ENCODE measurements around the gene SLX1A. TPM values are rescaled to one million over a fixed set of nuclear protein-coding genes. Genes with fewer than 3 reads are reported as not detected.
"Not testable (repeated sequence)": the region's sequence is repeated elsewhere in the genome, so short reads cannot be mapped to it uniquely, and the experiment has no call there.

Gene SLX1A
- total RNA-seq: 108 and 138 TPM in 2 replicates
- 43.6 TPM for total RNA-seq (2013)
- 62.3 and 64.6 TPM in 2 replicates for polyA plus RNA-seq
- 93.9 and 105 TPM in 2 replicates for polyA minus RNA-seq

GRCh38 chr16:30193615-30194014 is at the start of gene SLX1A, which contains the start of gene BOLA2B:
SLX1A (plus strand) TSS chr16:30193875; CDS start chr16:30194085, 210 bp downstream.
BOLA2B (minus strand) TSS chr16:30193666; CDS start chr16:30193595, 71 bp downstream.
- CTCF ChIA-PET: not testable (repeated sequence)
- H3K4me3 ChIP-seq (ENCODE audit: control extremely low read depth in 1 of 5, extremely low read depth in 1 of 5, insufficient read depth in 1 of 5, low read depth in 2 of 5, low read length in 4 of 5): peak within 1 kb of the TSS in 3 of 5 experiments; percentile 21 to 49 (median 38)
- no CpG with 5 or more reads among the region's 34 CpGs for WGBS (ENCODE audit: insufficient coverage)

DNA sequence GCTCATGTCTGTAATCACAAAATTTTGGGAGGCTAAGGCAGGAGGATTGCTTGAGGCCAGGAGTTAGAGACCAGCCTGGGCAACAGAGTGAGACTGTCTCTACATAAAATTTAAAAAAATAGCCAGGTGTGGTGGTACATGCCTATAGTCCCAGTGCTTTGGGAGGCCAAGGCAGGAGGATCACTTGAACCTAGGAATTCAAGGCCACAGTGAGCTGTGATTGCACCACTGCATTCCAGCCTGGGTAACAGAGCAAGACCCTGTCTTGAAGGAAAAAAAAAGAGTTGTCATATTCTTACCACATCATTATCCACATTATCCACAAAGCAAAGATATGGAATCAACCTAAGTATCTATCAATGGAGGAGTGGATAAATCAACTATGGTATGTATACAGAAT is 49.7 kb upstream of the SLX1A start:
- Histone ChIP-seq H3K36me3 (replicated peaks in 1 of 2; ENCODE audit: control extremely low read depth in 1 of 2, control insufficient read depth in 1 of 2, extremely low read depth in 1 of 2, insufficient read depth in 2 of 2, low read length in 1 of 2) (no peaks in the 10 kb centered on the region), H3K27ac (ENCODE audit: low read length in 2 of 2) (no peak overlapping the region), H3K79me2 (ENCODE audit: control insufficient read depth, insufficient read depth, low read length) (no peaks in the 10 kb centered on the region), H2AFZ (ENCODE audit: insufficient read depth, low read depth, low read length, poor library complexity, severe bottlenecking) (no peak overlapping the region), H3K9ac (ENCODE audit: low read length) (no peak overlapping the region), H3K4me2 (replicated peaks; ENCODE audit: low read depth, low read length, poor library complexity, severe bottlenecking) (no peak overlapping the region), H3K4me1 (ENCODE audit: control insufficient read depth in 2 of 2, insufficient read depth in 2 of 2, low read length in 2 of 2) (peaks cover 6 to 13% of the 10 kb centered on the region in 2 donors), H3K27me3 (replicated peaks in 1 of 4; ENCODE audit: control extremely low read depth in 1 of 4, control insufficient read depth in 3 of 4, insufficient read depth in 4 of 4, low read length in 3 of 4) (no peaks in the 10 kb centered on the region), H4K20me1 (ENCODE audit: control insufficient read depth, insufficient read depth, low read length, poor library complexity, severe bottlenecking) (no peaks in the 10 kb centered on the region), H3K9me3 (ENCODE audit: control extremely low read depth in 1 of 3, control insufficient read depth in 2 of 3, insufficient read depth in 1 of 3, low read length in 2 of 3) (peaks cover 0 to 5% (median 1%) of the 10 kb centered on the region in 3 donors), H3K4me3 (ENCODE audit: control extremely low read depth in 1 of 5, extremely low read depth in 1 of 5, insufficient read depth in 1 of 5, low read depth in 2 of 5, low read length in 4 of 5) (no peak overlapping the region)
- ChIA-PET POLR2A (no interaction called here), CTCF (no interaction called here)
- H3K4me1 Mint-ChIP-seq: peaks cover 9% of the 10 kb centered on the region
- ATAC-seq (ENCODE audit: low read depth): no peak
- H3K4me3 Mint-ChIP-seq: no peak overlapping the region
- intact Hi-C loops (cut with micrococcal nuclease): no loop called here
- no peak for DNase-seq
- no peak overlapping the region for H3K27ac Mint-ChIP-seq
- H3K27me3 Mint-ChIP-seq: no peaks in the 10 kb centered on the region
- H3K9me3 Mint-ChIP-seq (ENCODE audit: insufficient read depth): no peaks in the 10 kb centered on the region
- TF ChIP-seq, protein P1, sequence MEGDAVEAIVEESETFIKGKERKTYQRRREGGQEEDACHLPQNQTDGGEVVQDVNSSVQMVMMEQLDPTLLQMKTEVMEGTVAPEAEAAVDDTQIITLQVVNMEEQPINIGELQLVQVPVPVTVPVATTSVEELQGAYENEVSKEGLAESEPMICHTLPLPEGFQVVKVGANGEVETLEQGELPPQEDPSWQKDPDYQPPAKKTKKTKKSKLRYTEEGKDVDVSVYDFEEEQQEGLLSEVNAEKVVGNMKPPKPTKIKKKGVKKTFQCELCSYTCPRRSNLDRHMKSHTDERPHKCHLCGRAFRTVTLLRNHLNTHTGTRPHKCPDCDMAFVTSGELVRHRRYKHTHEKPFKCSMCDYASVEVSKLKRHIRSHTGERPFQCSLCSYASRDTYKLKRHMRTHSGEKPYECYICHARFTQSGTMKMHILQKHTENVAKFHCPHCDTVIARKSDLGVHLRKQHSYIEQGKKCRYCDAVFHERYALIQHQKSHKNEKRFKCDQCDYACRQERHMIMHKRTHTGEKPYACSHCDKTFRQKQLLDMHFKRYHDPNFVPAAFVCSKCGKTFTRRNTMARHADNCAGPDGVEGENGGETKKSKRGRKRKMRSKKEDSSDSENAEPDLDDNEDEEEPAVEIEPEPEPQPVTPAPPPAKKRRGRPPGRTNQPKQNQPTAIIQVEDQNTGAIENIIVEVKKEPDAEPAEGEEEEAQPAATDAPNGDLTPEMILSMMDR (IDR thresholded peaks at IDR 0.05): no peak
- TF ChIP-seq EZH2 (IDR thresholded peaks at IDR 0.05; ENCODE audit: borderline replicate concordance, insufficient read depth, low read depth, low read length, poor library complexity, severe bottlenecking): no peak

More at GRCh38 chr16:30193615-30194014, at the start of gene SLX1A, which contains the start of gene BOLA2B:
- H3K27ac Mint-ChIP-seq; DNase-seq; H3K9me3 ChIP-seq (ENCODE audit: control extremely low read depth in 1 of 3, control insufficient read depth in 2 of 3, insufficient read depth in 1 of 3, low read length in 2 of 3); intact Hi-C loops (cut with micrococcal nuclease); H3K9me3 Mint-ChIP-seq (ENCODE audit: insufficient read depth); H3K79me2 ChIP-seq (ENCODE audit: control insufficient read depth, insufficient read depth, low read length); H3K36me3 ChIP-seq (replicated peaks in 1 of 2; ENCODE audit: control extremely low read depth in 1 of 2, control insufficient read depth in 1 of 2, extremely low read depth in 1 of 2, insufficient read depth in 2 of 2, low read length in 1 of 2); H3K4me3 Mint-ChIP-seq; H3K27ac ChIP-seq (ENCODE audit: low read length in 2 of 2); H3K27me3 Mint-ChIP-seq; H4K20me1 ChIP-seq (ENCODE audit: control insufficient read depth, insufficient read depth, low read length, poor library complexity, severe bottlenecking); H3K4me1 Mint-ChIP-seq; H3K9ac ChIP-seq (ENCODE audit: low read length); H2AFZ ChIP-seq (ENCODE audit: insufficient read depth, low read depth, low read length, poor library complexity, severe bottlenecking); POLR2A ChIA-PET; H3K4me1 ChIP-seq (ENCODE audit: control insufficient read depth in 2 of 2, insufficient read depth in 2 of 2, low read length in 2 of 2); H3K4me2 ChIP-seq (replicated peaks; ENCODE audit: low read depth, low read length, poor library complexity, severe bottlenecking); H3K27me3 ChIP-seq (replicated peaks in 1 of 4; ENCODE audit: control extremely low read depth in 1 of 4, control insufficient read depth in 3 of 4, insufficient read depth in 4 of 4, low read length in 3 of 4): not testable (repeated sequence)
- ATAC-seq (ENCODE audit: low read depth): peak; percentile 88
